Psoas muscle (tissue), 8 donors: ENCODE measurements around the gene HP1BP3. TPM values are rescaled to one million over a fixed set of nuclear protein-coding genes. Genes with fewer than 3 reads are reported as not detected.

Experiments
- ATAC-seq, 4 donors: fragments of 200-7000 bp; cut with Tn5 transposase; one replicate each; pipeline ENCODE4 v1.9.1; 2020; ENCODE audit warnings: moderate library complexity in 3 of 4, mild to moderate bottlenecking in 2 of 4
- DNase-seq, 2 donors: peaks; one replicate each; pipeline ENCODE4 v3.0.0-alpha.2; 2020
- H3K27ac ChIP-seq: fragments of 200-600 bp; one replicate; pipeline ENCODE4 v1.8.0; 2022
- H3K27me3 ChIP-seq, 3 donors: fragments of 200-600 bp in 1 of 3; one replicate each; pipeline versions ENCODE4 v1.6.1 to v1.8.0; 2013 to 2022; ENCODE audit warnings: low read length in 2 of 3, mild to moderate bottlenecking in 2 of 3, moderate library complexity in 1 of 3; ENCODE audit not compliant: insufficient read depth in 3 of 3
- H3K36me3 ChIP-seq, 2 donors: fragments of 200-600 bp in 1 of 2; one replicate each; pipeline versions ENCODE4 v1.6.1 to v1.8.0; 2013 to 2022; ENCODE audit warnings: low read depth in 1 of 2, mild to moderate bottlenecking in 1 of 2, moderate library complexity in 1 of 2; ENCODE audit not compliant: insufficient read depth in 1 of 2
- H3K4me1 ChIP-seq: fragments of 200-600 bp; one replicate; pipeline ENCODE4 v1.8.0; 2022
- H3K4me3 ChIP-seq: fragments of 200-600 bp; one replicate; pipeline ENCODE4 v1.8.0; 2022; ENCODE audit warnings: mild to moderate bottlenecking
- H3K9me3 ChIP-seq: fragments of 200-600 bp; one replicate; pipeline ENCODE4 v1.8.0; 2022
- CTCF ChIP-seq: fragments of 200-600 bp; IDR thresholded peaks from one replicate; pipeline ENCODE4 v1.8.0; 2022; ENCODE audit warnings: antibody characterized with exemption
- WGBS, 3 donors: extraction: QIAGEN DNeasy Blood & Tissue Kit; methylation state at CpG; one replicate each; pipeline versions ENCODE4 v1.1.6 to v1.1.7; 2013; 5-methylcytosine and 5-hydroxymethylcytosine counted together
- intact Hi-C, 2 donors: fragments of 100-400 bp; cut with DNase I; formaldehyde crosslinking; loops; one replicate each; pipeline versions ENCODE4 v1.11.0 to v1.14.2; 2022
- polyA plus RNA-seq, 3 donors: library from polyadenylated mRNA; stranded (reverse); fragments of 200-250 nt; gene quantifications; one replicate each; pipeline ENCODE4 v1.2.3, GENCODE V29; 2013
- total RNA-seq, 4 donors: library from RNA; stranded (reverse); fragmentation: NEBNext Ultra II Directional in 2 of 4; extraction: Animal tissue kit (Norgen Biotek cat#: 25700) in 2 of 4; gene quantifications; one replicate each; pipeline versions ENCODE4 v1.2.1 to v1.2.4, GENCODE V29; 2021 to 2023
- donor health status: healthy with polysubstance abuse.
- donor health status: DM: no; HTN: no; CAD: no; lungs with moderate emphysema.
- donor health status: Bipolar disorder and iron deficiency.
- donor health status: healthy.
- donor health status: DM: yes; HTN: yes; CAD: no.
- donor health status: DM: no; HTN: no; CAD: no.
- donor health status: DM: no; HTN: no; CAD: no.
- donor health status: DM: yes; HTN: yes; CAD: no.

HP1BP3 gene
- total and polyA plus RNA-seq, 7 donors, result 52.6 to 134 (median 115) TPM

GRCh38 chr1:20767271-20767670 is 19.8 kb downstream of the HP1BP3 start:
- peaks cover 16% of the 10 kb centered on the region for H3K4me1 ChIP-seq
- no peaks in the 10 kb centered on the region for H3K27me3 ChIP-seq
- DNase-seq (no peak), ATAC-seq (peak; percentile 82 to 93 (median 89))
- intact Hi-C loops, result no loop called here
- no peaks in the 10 kb centered on the region for H3K9me3 ChIP-seq
- peak overlapping the region; percentile 12 for H3K27ac ChIP-seq
- H3K36me3 ChIP-seq, result peaks cover 22 to 99% of the 10 kb centered on the region in 2 donors
- TF ChIP-seq CTCF, result no peak
- H3K4me3 ChIP-seq, result no peak overlapping the region

- H3K36me3 ChIP-seq, result peaks cover 22 to 99% of the 10 kb centered on the region in 2 donors
- H3K9me3 ChIP-seq, result no peaks in the 10 kb centered on the region
- DNase-seq, result no peak
- TF ChIP-seq CTCF, result no peak
- no peaks in the 10 kb centered on the region for H3K27me3 ChIP-seq
- H3K27ac ChIP-seq, result no peak overlapping the region
- H3K4me3 ChIP-seq, result no peak overlapping the region
- intact Hi-C loops, result no loop called here
- WGBS, 3 donors, result 93 to 97% (median 94%) methylated on average over 3 of the region's 3 CpGs
- peaks cover 16% of the 10 kb centered on the region for H3K4me1 ChIP-seq
- no peak for ATAC-seq
Measured at GRCh38 chr1:20763417-20763816, 23.7 kb downstream of the HP1BP3 start.

DNA sequence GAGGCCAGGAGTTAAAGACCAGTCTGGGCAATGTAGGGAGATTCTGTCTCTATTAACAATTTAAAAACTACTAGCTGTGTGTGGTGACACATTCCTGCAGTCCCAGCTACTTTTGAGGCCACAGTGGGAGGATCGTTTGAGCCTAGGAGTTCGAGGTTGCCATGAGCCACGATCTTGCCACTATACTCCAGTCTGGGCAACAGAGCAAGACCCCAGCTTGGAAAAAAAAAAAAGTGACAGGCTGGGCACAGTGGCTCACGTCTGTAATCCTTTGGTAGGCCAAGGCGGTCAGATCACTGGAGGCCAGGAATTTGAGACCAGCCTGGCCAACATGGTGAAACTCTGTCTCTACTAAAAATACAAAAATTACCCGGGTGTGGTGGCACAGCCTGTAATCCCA is 26.8 kb downstream of the HP1BP3 start:
- no peak for TF ChIP-seq CTCF
- Histone ChIP-seq H3K27ac (no peak overlapping the region), H3K36me3 (peaks cover 22 to 100% of the 10 kb centered on the region in 2 donors), H3K9me3 (no peaks in the 10 kb centered on the region), H3K4me1 (no peaks in the 10 kb centered on the region), H3K4me3 (no peak overlapping the region), H3K27me3 (no peaks in the 10 kb centered on the region)
- 46 to 70% (median 53%) methylated on average over 6 of the region's 6 CpGs for WGBS, 3 donors
- DNase-seq, result no peak
- ATAC-seq, result no peak
- intact Hi-C loops, result no loop called here

GRCh38 chr1:20753589-20753988 is 33.5 kb downstream of the HP1BP3 start:
- Histone ChIP-seq H3K4me3 (no peak overlapping the region), H3K36me3 (peaks cover 4 to 89% of the 10 kb centered on the region in 2 donors), H3K27me3 (no peaks in the 10 kb centered on the region), H3K9me3 (no peaks in the 10 kb centered on the region), H3K27ac (no peak overlapping the region), H3K4me1 (no peaks in the 10 kb centered on the region)
- 89 to 95% (median 91%) methylated on average over 3 of the region's 3 CpGs for WGBS, 3 donors
- no peak for ATAC-seq
- no peak for DNase-seq
- no peak for TF ChIP-seq CTCF
- intact Hi-C loops, result no loop called here

DNA sequence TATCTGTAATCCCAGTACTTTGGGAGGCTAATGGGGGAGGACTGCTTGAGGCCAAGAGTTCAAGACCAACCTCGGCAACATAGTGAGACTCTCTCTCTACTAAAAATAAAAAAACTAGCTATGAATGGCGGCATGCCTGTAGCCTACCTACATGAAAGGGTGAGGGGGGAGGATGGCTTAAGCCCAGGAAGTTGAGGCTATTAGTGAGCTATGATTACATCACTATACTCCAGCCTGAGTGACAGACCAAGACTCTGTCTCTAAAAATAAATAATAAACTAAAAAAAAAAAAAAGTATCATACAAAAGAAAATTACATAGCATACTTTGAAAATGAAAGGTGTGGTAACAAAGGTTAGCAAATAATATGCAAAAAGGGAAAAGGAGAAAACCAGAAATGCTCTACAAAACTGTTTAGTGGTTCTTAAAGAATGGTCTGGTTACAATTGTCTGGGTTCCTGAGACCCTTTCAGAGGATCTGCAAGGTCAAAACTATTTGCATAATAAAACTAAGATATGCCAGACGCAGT is 35.6 kb downstream of the HP1BP3 start:
- H3K36me3 ChIP-seq, result peaks cover 3 to 89% of the 10 kb centered on the region in 2 donors

More for the DNA sequence above, 35.6 kb downstream of the HP1BP3 start:
- 29 to 65% (median 48%) methylated on average over 3 of the region's 3 CpGs for WGBS, 3 donors
- no peak for TF ChIP-seq CTCF
- DNase-seq (no peak), ATAC-seq (peak; percentile 40 to 75 (median 64))
- Histone ChIP-seq H3K27ac (no peak overlapping the region), H3K27me3 (no peaks in the 10 kb centered on the region), H3K9me3 (no peaks in the 10 kb centered on the region), H3K4me3 (no peak overlapping the region), H3K4me1 (no peaks in the 10 kb centered on the region)
- intact Hi-C loops, result no loop called here
